ENCODE measurements around the gene STEAP1B. TPM values are rescaled to one million over a fixed set of nuclear protein-coding genes. Genes with fewer than 3 reads are reported as not detected.

The STEAP1B gene
- total RNA-seq, 2 experiments from 2014 or later: not detected

DNA sequence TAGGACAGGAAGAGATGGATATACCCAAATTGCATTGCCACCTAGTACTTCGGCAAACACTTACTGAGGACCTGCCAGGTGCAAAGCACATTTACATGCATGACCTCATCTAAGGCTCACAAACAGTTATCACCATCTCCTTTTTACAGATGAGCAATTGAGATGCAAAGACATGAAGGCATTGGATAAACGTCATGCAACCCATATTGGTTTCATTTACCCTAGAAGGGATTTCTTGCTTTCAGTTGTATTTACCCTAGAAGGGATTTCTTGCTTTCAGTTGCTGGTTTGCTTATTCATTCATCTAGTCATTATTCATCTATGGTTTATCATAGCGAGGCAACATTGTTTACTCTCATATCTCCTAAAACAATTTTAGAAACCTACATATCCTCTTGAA lies 52.2 kb downstream of the STEAP1B start:
- no peak for TF ChIP-seq CTCF (IDR thresholded peaks at IDR 0.05)
- peaks cover 16% of the 10 kb centered on the region for H3K27me3 Mint-ChIP-seq
- H3K9me3 Mint-ChIP-seq: no peaks in the 10 kb centered on the region
- ChIA-PET POLR2A (no interaction called here), CTCF (no interaction called here)
- no peaks in the 10 kb centered on the region for H3K36me3 Mint-ChIP-seq (ENCODE audit: low read depth)
- Histone ChIP-seq H3K27ac (ENCODE audit: low read depth in 1 of 2, low read length in 2 of 2) (no peak overlapping the region), H3K9me3 (ENCODE audit: control insufficient read depth in 1 of 2, insufficient read depth in 1 of 2, low read length in 2 of 2) (no peaks in the 10 kb centered on the region), H3K27me3 (ENCODE audit: control insufficient read depth in 1 of 2, insufficient read depth in 2 of 2, low read length in 2 of 2) (peaks cover 11 to 17% of the 10 kb centered on the region in 2 experiments), H3K4me3 (ENCODE audit: low read length) (no peak overlapping the region), H3K4me1 (ENCODE audit: insufficient read depth, low read length) (peaks cover 5% of the 10 kb centered on the region), H3K36me3 (ENCODE audit: insufficient read depth, low read length) (no peaks in the 10 kb centered on the region)
- H3K4me1 Mint-ChIP-seq (ENCODE audit: low read depth): peaks cover 10% of the 10 kb centered on the region
- DNase-seq (no peak), ATAC-seq (ENCODE audit: poor library complexity) (no peak)
- H3K27ac Mint-ChIP-seq: no peak overlapping the region
- no peak overlapping the region for H3K4me3 Mint-ChIP-seq
- intact Hi-C loops (cut with DNase I, micrococcal nuclease): no loop called here

DNA sequence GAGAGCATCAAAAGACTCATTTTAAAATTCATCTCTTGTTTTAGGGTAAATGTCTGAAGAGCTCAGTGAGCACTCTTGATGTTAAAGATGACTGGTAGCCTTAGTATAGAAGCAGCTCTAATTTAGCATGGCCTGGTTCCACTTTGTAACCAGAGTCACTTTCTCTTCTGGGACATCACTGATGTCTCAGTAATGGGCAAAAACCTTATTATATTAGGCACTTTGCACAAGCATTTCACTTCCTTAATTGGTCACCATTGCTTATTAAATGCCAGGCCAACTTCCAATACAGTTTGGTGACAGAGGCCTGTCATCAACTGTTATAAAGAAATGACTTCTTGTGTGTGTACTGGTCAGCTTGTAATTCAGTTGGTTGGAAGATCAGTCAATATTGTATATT lies 53.0 kb downstream of the STEAP1B start:
- Histone ChIP-seq H3K27ac (ENCODE audit: low read depth in 1 of 2, low read length in 2 of 2) (no peak overlapping the region), H3K36me3 (ENCODE audit: insufficient read depth, low read length) (no peaks in the 10 kb centered on the region), H3K4me3 (ENCODE audit: low read length) (no peak overlapping the region), H3K9me3 (ENCODE audit: control insufficient read depth in 1 of 2, insufficient read depth in 1 of 2, low read length in 2 of 2) (no peaks in the 10 kb centered on the region), H3K27me3 (ENCODE audit: control insufficient read depth in 1 of 2, insufficient read depth in 2 of 2, low read length in 2 of 2) (peaks cover 4 to 10% of the 10 kb centered on the region in 2 experiments), H3K4me1 (ENCODE audit: insufficient read depth, low read length) (peaks cover 5% of the 10 kb centered on the region)
- Mint-ChIP-seq H3K27ac (no peak overlapping the region), H3K27me3 (peaks cover 8% of the 10 kb centered on the region), H3K9me3 (no peaks in the 10 kb centered on the region), H3K4me3 (no peak overlapping the region), H3K4me1 (ENCODE audit: low read depth) (peaks cover 2% of the 10 kb centered on the region), H3K36me3 (ENCODE audit: low read depth) (no peaks in the 10 kb centered on the region)
- no peak for DNase-seq
- no peak for TF ChIP-seq CTCF (IDR thresholded peaks at IDR 0.05)
- intact Hi-C loops (cut with DNase I, micrococcal nuclease): no loop called here
- POLR2A ChIA-PET: interaction anchor here (0.7 kb wide), 1 partner anchor 11 kb away, joined by 4 read pairs; no protein-coding TSS in a partner anchor
- CTCF ChIA-PET: no interaction called here
- ATAC-seq (ENCODE audit: poor library complexity): no peak

- H3K27ac ChIP-seq (ENCODE audit: low read depth in 1 of 2, low read length in 2 of 2): no peak overlapping the region
- H3K9me3 ChIP-seq (ENCODE audit: control insufficient read depth in 1 of 2, insufficient read depth in 1 of 2, low read length in 2 of 2): no peaks in the 10 kb centered on the region
- H3K36me3 ChIP-seq (ENCODE audit: insufficient read depth, low read length): no peaks in the 10 kb centered on the region
- H3K27me3 Mint-ChIP-seq: no peaks in the 10 kb centered on the region
- TF ChIP-seq CTCF (IDR thresholded peaks at IDR 0.05): no peak
- POLR2A ChIA-PET: no interaction called here
- H3K36me3 Mint-ChIP-seq (ENCODE audit: low read depth): no peaks in the 10 kb centered on the region
- ATAC-seq (ENCODE audit: poor library complexity): no peak
- peaks cover 5% of the 10 kb centered on the region for H3K4me1 ChIP-seq (ENCODE audit: insufficient read depth, low read length)
- no peak overlapping the region for H3K4me3 ChIP-seq (ENCODE audit: low read length)
- H3K9me3 Mint-ChIP-seq: no peaks in the 10 kb centered on the region
- no peaks in the 10 kb centered on the region for H3K4me1 Mint-ChIP-seq (ENCODE audit: low read depth)
- no peak for DNase-seq
- CTCF ChIA-PET: no interaction called here
- intact Hi-C loops (cut with DNase I, micrococcal nuclease): no loop called here
- H3K4me3 Mint-ChIP-seq: no peak overlapping the region
- no peak overlapping the region for H3K27ac Mint-ChIP-seq
- H3K27me3 ChIP-seq (ENCODE audit: control insufficient read depth in 1 of 2, insufficient read depth in 2 of 2, low read length in 2 of 2): peaks cover 0 to 3% of the 10 kb centered on the region in 2 experiments
Observed at GRCh38 chr7:22445853-22446252, 54.1 kb downstream of the STEAP1B start.

All from CD4-positive, alpha-beta T cell (primary cell).